ENCODE measurements around the gene SNCAIP.

Gene SNCAIP

GRCh38 chr5:122507581-122507980, 195.5 kb downstream of the SNCAIP start:
- no peak overlapping the region for H3K27ac ChIP-seq
- no peak for TF ChIP-seq CTCF (conservative IDR thresholded peaks at IDR 0.05)

GRCh38 chr5:122508623-122509022, 196.6 kb downstream of the SNCAIP start:
- no peak overlapping the region for H3K27ac ChIP-seq
- TF ChIP-seq CTCF (conservative IDR thresholded peaks at IDR 0.05): no peak
